Breast epithelium (tissue), 4 donors: ENCODE measurements around the gene C1orf216. TPM values are rescaled to one million over a fixed set of nuclear protein-coding genes. Genes with fewer than 3 reads are reported as not detected.
"Not testable (repeated sequence)": the region's sequence is repeated elsewhere in the genome, so short reads cannot be mapped to it uniquely, and the experiment has no call there.

Experiments
- DNase-seq, 2 donors: peaks; one replicate each; pipeline ENCODE4 v3.0.0-alpha.2; 2019; ENCODE audit warnings: low spot score in 2 of 2
- H3K27ac ChIP-seq, 2 donors: fragments of 200-600 bp; sonication (generic) in 1 of 2; one replicate each; pipeline ENCODE4 v1.5.1; 2016 to 2019; ENCODE audit warnings: mild to moderate bottlenecking in 1 of 2
- H3K27me3 ChIP-seq, 2 donors: fragments of 200-600 bp; sonication (generic) in 1 of 2; one replicate each; pipeline versions ENCODE4 v1.5.1 to v1.6.0; 2017 to 2019; ENCODE audit warnings: control low read depth in 1 of 2, mild to moderate bottlenecking in 1 of 2
- H3K36me3 ChIP-seq: fragments of 200-600 bp; one replicate; pipeline ENCODE4 v1.5.1; 2019
- H3K4me1 ChIP-seq, 2 donors: fragments of 200-600 bp; sonication (generic); one replicate each; pipeline ENCODE4 v1.5.1; 2016 to 2019; ENCODE audit warnings: control low read depth in 1 of 2
- H3K4me3 ChIP-seq, 3 donors: fragments of 200-600 bp; sonication (generic); 1 replicate in 2 of 3; 2 replicates in 1 of 3; pipeline ENCODE4 v1.5.1; 2016 to 2019; ENCODE audit warnings: mild to moderate bottlenecking in 3 of 3, moderate library complexity in 2 of 3
- H3K9me3 ChIP-seq, 2 donors: fragments of 200-600 bp; sonication (generic) in 1 of 2; one replicate each; pipeline ENCODE4 v1.5.1; 2016 to 2019; ENCODE audit warnings: control low read depth in 1 of 2
- POLR2A ChIP-seq: fragments of 450-650 bp; IDR thresholded peaks from one replicate; pipeline ENCODE4 v1.6.1; 2016; ENCODE audit warnings: antibody characterized with exemption, mild to moderate bottlenecking, moderate library complexity
- POLR2AphosphoS5 ChIP-seq, 3 donors: sonication (generic); formaldehyde crosslinking; IDR thresholded peaks; one replicate each; pipeline ENCODE4 v1.6.1; 2017; ENCODE audit warnings: antibody characterized with exemption in 3 of 3
- intact Hi-C: fragments of 100-400 bp; cut with DNase I; formaldehyde crosslinking; loops from one replicate; pipeline ENCODE4 v1.15.1; 2023; ENCODE audit warnings: low total_unique reads
- total RNA-seq, 3 donors: library from RNA; depleted of rRNA; stranded (reverse); fragments of >200 nt; gene quantifications; one replicate each; pipeline ENCODE4 v1.1.0, GENCODE V29; 2016
- TF ChIP-seq, protein P1 (sequence below), 3 donors: fragments of 450-650 bp; IDR thresholded peaks; one replicate each; pipeline ENCODE4 v1.5.1; 2016 to 2017; ENCODE audit warnings: antibody characterized with exemption in 3 of 3, mild to moderate bottlenecking in 3 of 3, moderate library complexity in 3 of 3

Gene C1orf216
- total RNA-seq, 3 donors from 2014 or later, result 8.2 to 16.0 (median 13.1) TPM

GRCh38 chr1:35714921-35715567, 3.6 kb downstream of the C1orf216 start:
- Histone ChIP-seq H3K36me3 (no peaks in the 10 kb centered on the region), H3K9me3 (no peaks in the 10 kb centered on the region), H3K4me3 (peak overlapping the region in 1 of 3 donors; percentile 34), H3K27me3 (no peaks in the 10 kb centered on the region), H3K4me1 (peaks cover 0 to 6% of the 10 kb centered on the region in 2 donors), H3K27ac (no peak overlapping the region)
- intact Hi-C loops, result no loop called here
- no peak for DNase-seq
- TF ChIP-seq POLR2AphosphoS5 (IDR thresholded peaks at IDR 0.05), result no peak
- no peak for TF ChIP-seq POLR2A
- TF ChIP-seq, protein P1, sequence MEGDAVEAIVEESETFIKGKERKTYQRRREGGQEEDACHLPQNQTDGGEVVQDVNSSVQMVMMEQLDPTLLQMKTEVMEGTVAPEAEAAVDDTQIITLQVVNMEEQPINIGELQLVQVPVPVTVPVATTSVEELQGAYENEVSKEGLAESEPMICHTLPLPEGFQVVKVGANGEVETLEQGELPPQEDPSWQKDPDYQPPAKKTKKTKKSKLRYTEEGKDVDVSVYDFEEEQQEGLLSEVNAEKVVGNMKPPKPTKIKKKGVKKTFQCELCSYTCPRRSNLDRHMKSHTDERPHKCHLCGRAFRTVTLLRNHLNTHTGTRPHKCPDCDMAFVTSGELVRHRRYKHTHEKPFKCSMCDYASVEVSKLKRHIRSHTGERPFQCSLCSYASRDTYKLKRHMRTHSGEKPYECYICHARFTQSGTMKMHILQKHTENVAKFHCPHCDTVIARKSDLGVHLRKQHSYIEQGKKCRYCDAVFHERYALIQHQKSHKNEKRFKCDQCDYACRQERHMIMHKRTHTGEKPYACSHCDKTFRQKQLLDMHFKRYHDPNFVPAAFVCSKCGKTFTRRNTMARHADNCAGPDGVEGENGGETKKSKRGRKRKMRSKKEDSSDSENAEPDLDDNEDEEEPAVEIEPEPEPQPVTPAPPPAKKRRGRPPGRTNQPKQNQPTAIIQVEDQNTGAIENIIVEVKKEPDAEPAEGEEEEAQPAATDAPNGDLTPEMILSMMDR (IDR thresholded peaks at IDR 0.05), result no peak

DNA sequence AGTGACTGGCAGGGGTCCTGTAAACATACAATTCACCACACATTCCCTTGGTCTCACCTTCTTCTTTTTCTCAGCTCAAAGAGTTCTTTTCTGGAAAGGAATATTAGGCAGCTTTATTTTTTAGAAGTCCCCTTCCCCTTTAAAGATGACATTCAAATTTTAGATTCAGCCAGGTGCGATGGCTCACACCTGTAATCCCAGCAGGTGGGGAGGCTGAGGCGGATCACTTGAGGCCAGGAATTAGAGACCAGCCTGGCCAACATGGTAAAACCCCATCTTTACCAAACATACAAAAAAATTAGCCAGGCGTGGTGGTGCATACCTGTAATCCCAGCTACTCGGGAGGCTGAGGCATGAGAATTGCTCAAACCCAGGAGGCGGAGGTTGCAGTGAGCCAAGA, 7.6 kb downstream of the C1orf216 start:
- H3K27me3 ChIP-seq, DNase-seq, H3K27ac ChIP-seq, H3K4me3 ChIP-seq, H3K36me3 ChIP-seq, H3K9me3 ChIP-seq, intact Hi-C loops, H3K4me1 ChIP-seq: not testable (repeated sequence)

DNA sequence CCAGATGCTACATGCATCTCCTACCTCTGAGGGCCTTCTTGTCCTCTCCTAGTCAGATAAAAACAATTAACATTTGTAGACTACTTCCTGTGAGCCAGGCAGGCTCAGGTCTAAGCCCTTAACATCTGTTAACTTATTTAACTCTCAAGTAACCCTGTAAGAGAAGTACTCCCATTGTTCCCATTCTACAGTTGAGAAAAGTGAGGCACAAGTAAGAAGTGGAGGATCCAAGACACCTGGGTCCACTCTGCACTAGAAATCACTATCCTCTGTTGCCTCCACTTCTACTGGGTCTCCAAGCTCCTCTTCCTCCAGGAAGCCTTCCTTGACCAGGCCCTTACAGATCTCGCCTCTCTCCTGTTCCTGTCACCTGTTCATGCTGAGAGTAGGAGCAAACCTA, 9.7 kb downstream of the C1orf216 start:
- intact Hi-C loops, result no loop called here
- peaks cover 0 to 4% of the 10 kb centered on the region in 2 donors for H3K27me3 ChIP-seq
- peak overlapping the region in 1 of 3 donors; percentile 66 for H3K4me3 ChIP-seq
- no peaks in the 10 kb centered on the region for H3K36me3 ChIP-seq
- H3K27ac ChIP-seq, result no peak overlapping the region
- DNase-seq, result no peak
- no peaks in the 10 kb centered on the region for H3K9me3 ChIP-seq
- TF ChIP-seq POLR2A, result no peak
- no peak for TF ChIP-seq POLR2AphosphoS5 (IDR thresholded peaks at IDR 0.05)
- TF ChIP-seq, protein P1 (IDR thresholded peaks at IDR 0.05), result no peak
- H3K4me1 ChIP-seq, result peaks cover 0 to 4% of the 10 kb centered on the region in 2 donors

GRCh38 chr1:35708441-35708921, 10.2 kb downstream of the C1orf216 start:
- H3K27ac ChIP-seq, result no peak overlapping the region
- TF ChIP-seq POLR2A, result no peak
- TF ChIP-seq, protein P1 (IDR thresholded peaks at IDR 0.05), result no peak
- no peak for TF ChIP-seq POLR2AphosphoS5 (IDR thresholded peaks at IDR 0.05)
- intact Hi-C loops, result no loop called here
- no peaks in the 10 kb centered on the region for H3K36me3 ChIP-seq
- no peak for DNase-seq
- peaks cover 0 to 4% of the 10 kb centered on the region in 2 donors for H3K27me3 ChIP-seq
- peaks cover 0 to 4% of the 10 kb centered on the region in 2 donors for H3K4me1 ChIP-seq
- H3K9me3 ChIP-seq, result no peaks in the 10 kb centered on the region
- peak overlapping the region; percentile 41 to 66 (median 62) for H3K4me3 ChIP-seq

DNA sequence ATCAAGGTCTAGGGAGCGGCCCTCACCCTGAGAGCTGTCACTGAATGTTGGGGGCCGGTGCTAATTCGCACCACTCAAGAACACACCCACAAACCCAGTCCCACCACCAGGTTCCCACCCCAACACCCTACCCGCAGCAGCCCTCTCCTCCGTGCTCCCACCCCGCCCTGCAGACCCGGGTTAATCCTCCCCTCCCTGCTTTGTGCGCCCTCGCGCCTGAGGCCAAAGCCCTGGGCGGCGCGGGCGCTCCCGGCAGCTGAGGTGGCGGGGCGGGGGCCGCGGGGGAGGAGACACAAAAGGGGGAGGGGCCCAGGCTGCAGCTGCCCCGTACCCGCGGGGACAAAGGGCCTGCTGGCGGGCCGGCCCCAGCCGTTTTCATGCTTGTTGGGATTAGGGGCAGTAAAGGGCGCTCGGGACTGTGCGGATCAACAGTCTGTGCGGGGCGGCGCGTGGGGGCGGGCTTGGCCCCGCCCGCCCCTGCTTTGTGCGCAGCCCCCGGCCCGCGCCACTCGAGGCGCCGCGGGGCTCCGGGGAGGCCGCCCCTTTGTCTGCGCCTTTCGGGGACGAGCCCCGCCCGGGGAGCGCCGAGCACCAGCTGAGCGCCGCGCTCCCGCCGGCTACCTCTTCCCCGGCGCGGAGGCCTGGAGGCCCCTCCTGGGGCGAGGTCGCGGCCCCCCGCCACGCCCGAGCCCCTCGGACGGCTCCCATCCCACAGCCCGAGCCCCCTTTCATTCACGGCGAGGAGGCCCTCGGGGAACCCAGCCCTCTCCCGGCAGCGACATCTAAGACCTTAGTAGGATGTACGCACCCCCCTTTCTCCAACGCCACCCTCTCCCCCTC, 10.9 kb downstream of the C1orf216 start:
- peaks cover 0 to 7% of the 10 kb centered on the region in 2 donors for H3K27me3 ChIP-seq
- no peak overlapping the region for H3K27ac ChIP-seq
- H3K36me3 ChIP-seq, result no peaks in the 10 kb centered on the region
- DNase-seq, result no peak
- TF ChIP-seq, protein P1 (IDR thresholded peaks at IDR 0.05), result no peak
- TF ChIP-seq POLR2A, result no peak
- no peak for TF ChIP-seq POLR2AphosphoS5 (IDR thresholded peaks at IDR 0.05)
- peaks cover 0 to 4% of the 10 kb centered on the region in 2 donors for H3K4me1 ChIP-seq
- H3K9me3 ChIP-seq, result no peaks in the 10 kb centered on the region
- peak overlapping the region; percentile 41 to 66 (median 62) for H3K4me3 ChIP-seq
- intact Hi-C loops, result no loop called here
